ENCODE results near the gene MRPS18C. TPM values are rescaled to one million over a fixed set of nuclear protein-coding genes. Genes with fewer than 3 reads are reported as not detected.
"Not testable (repeated sequence)": the region's sequence is repeated elsewhere in the genome, so short reads cannot be mapped to it uniquely, and the experiment has no call there.

Gene MRPS18C
- total RNA-seq, 2 experiments from 2014 or later: 61.0 to 70.1 TPM

GRCh38 chr4:83473423-83473822, 17.6 kb downstream of the MRPS18C start:
- POLR2A ChIA-PET: no interaction called here
- Mint-ChIP-seq H3K36me3 (ENCODE audit: low read depth) (peaks cover 16% of the 10 kb centered on the region), H3K9me3 (no peaks in the 10 kb centered on the region), H3K27ac (no peak overlapping the region), H3K4me1 (peaks cover 4% of the 10 kb centered on the region), H3K27me3 (no peaks in the 10 kb centered on the region), H3K4me3 (no peak overlapping the region)
- CTCF ChIA-PET: no interaction called here
- no peak for DNase-seq

GRCh38 chr4:83473966-83474365, 18.1 kb downstream of the MRPS18C start:
- Mint-ChIP-seq H3K9me3 (no peaks in the 10 kb centered on the region), H3K4me1 (peaks cover 4% of the 10 kb centered on the region), H3K36me3 (ENCODE audit: low read depth) (peaks cover 15% of the 10 kb centered on the region), H3K27ac (no peak overlapping the region), H3K4me3 (no peak overlapping the region), H3K27me3 (no peaks in the 10 kb centered on the region)
- DNase-seq: no peak
- ChIA-PET POLR2A (no interaction called here), CTCF (interaction anchor here (0.7 kb wide), 1 partner anchor 319 kb away, joined by 3 read pairs; no protein-coding TSS in a partner anchor)

- Mint-ChIP-seq H3K27me3 (no peaks in the 10 kb centered on the region), H3K36me3 (ENCODE audit: low read depth) (peaks cover 4% of the 10 kb centered on the region), H3K4me1 (peaks cover 29% of the 10 kb centered on the region), H3K4me3 (peak within 1 kb of the TSS; percentile 97), H3K9me3 (no peaks in the 10 kb centered on the region), H3K27ac (peak within 1 kb of the TSS; percentile 95)
- CTCF ChIA-PET: interaction anchor here (1.1 to 1.6 kb wide), 2 partner anchors 16 to 59 kb away, joined by 4 read pairs; no protein-coding TSS in a partner anchor
- POLR2A ChIA-PET: interaction anchor here (0.6 kb wide), 1 partner anchor 170 kb away, joined by 3 read pairs; no protein-coding TSS in a partner anchor
- peak; percentile 95 for DNase-seq
Measured at GRCh38 chr4:83484500-83485461, 28.9 kb downstream of the MRPS18C start, which contains the start of gene ABRAXAS1. Gene ABRAXAS1, minus strand, starts transcription at chr4:83485100. Its CDS starts 28 bp downstream, at chr4:83485072.

GRCh38 chr4:83486457-83487129, 30.7 kb downstream of the MRPS18C start:
- ChIA-PET CTCF (interaction anchor here (0.6 to 1.6 kb wide), 2 partner anchors 14 to 18 kb away, joined by 3 to 4 read pairs; no protein-coding TSS in a partner anchor), POLR2A (no interaction called here)
- peaks cover 30% of the 10 kb centered on the region for H3K4me1 Mint-ChIP-seq
- H3K27ac Mint-ChIP-seq: no peak overlapping the region
- H3K9me3 Mint-ChIP-seq: no peaks in the 10 kb centered on the region
- H3K27me3 Mint-ChIP-seq: peaks cover 2% of the 10 kb centered on the region
- DNase-seq: no peak
- H3K4me3 Mint-ChIP-seq: no peak overlapping the region
- H3K36me3 Mint-ChIP-seq (ENCODE audit: low read depth): no peaks in the 10 kb centered on the region

- no peak overlapping the region for H3K27ac Mint-ChIP-seq
- CTCF ChIA-PET: interaction anchor here (1.1 kb wide), 1 partner anchor 11 kb away, joined by 4 read pairs; no protein-coding TSS in a partner anchor
- H3K27me3 Mint-ChIP-seq: peaks cover 2% of the 10 kb centered on the region
- no peak overlapping the region for H3K4me3 Mint-ChIP-seq
- POLR2A ChIA-PET: no interaction called here
- peaks cover 16% of the 10 kb centered on the region for H3K4me1 Mint-ChIP-seq
- no peaks in the 10 kb centered on the region for H3K9me3 Mint-ChIP-seq
- H3K36me3 Mint-ChIP-seq (ENCODE audit: low read depth): no peaks in the 10 kb centered on the region
- no peak for DNase-seq
Measured at GRCh38 chr4:83489711-83490326, 34.0 kb downstream of the MRPS18C start.

- Mint-ChIP-seq H3K4me3 (no peak overlapping the region), H3K27ac (no peak overlapping the region), H3K27me3 (peaks cover 2% of the 10 kb centered on the region), H3K4me1 (peaks cover 12% of the 10 kb centered on the region), H3K36me3 (ENCODE audit: low read depth) (no peaks in the 10 kb centered on the region), H3K9me3 (no peaks in the 10 kb centered on the region)
- ChIA-PET POLR2A (interaction anchor here (0.5 kb wide), 1 partner anchor 207 kb away, joined by 3 read pairs; the partner anchor contains the start of gene COQ2), CTCF (interaction anchor here (0.7 to 1.0 kb wide), 2 partner anchors 66 to 138 kb away, joined by 3 read pairs; no protein-coding TSS in a partner anchor)
- peak; percentile 33 for DNase-seq
Measured at GRCh38 chr4:83490876-83491450, 35.1 kb downstream of the MRPS18C start.

GRCh38 chr4:83496085-83496917, 40.4 kb downstream of the MRPS18C start:
- CTCF ChIA-PET: interaction anchor here (0.6 kb wide), 1 partner anchor 158 kb away, joined by 4 read pairs; no protein-coding TSS in a partner anchor
- DNase-seq: not testable (repeated sequence)

GRCh38 chr4:83498187-83498586, 42.3 kb downstream of the MRPS18C start:
- POLR2A ChIA-PET: no interaction called here
- Mint-ChIP-seq H3K9me3 (no peaks in the 10 kb centered on the region), H3K4me3 (no peak overlapping the region), H3K4me1 (no peaks in the 10 kb centered on the region), H3K27ac (no peak overlapping the region), H3K36me3 (ENCODE audit: low read depth) (no peaks in the 10 kb centered on the region), H3K27me3 (no peaks in the 10 kb centered on the region)
- CTCF ChIA-PET: interaction anchor here (1.0 to 4.1 kb wide), 3 partner anchors 12 to 38 kb away, joined by 3 to 34 read pairs (median 3); partner anchors contain the start of gene GPAT3
- DNase-seq: no peak

More at GRCh38 chr4:83496085-83496917, 40.4 kb downstream of the MRPS18C start:
- H3K4me3 Mint-ChIP-seq; H3K9me3 Mint-ChIP-seq; POLR2A ChIA-PET; H3K4me1 Mint-ChIP-seq; H3K27me3 Mint-ChIP-seq; H3K36me3 Mint-ChIP-seq (ENCODE audit: low read depth); H3K27ac Mint-ChIP-seq: not testable (repeated sequence)

- H3K27me3 Mint-ChIP-seq; POLR2A ChIA-PET; H3K36me3 Mint-ChIP-seq (ENCODE audit: low read depth); DNase-seq; H3K9me3 Mint-ChIP-seq; H3K4me3 Mint-ChIP-seq: not testable (repeated sequence)
- Mint-ChIP-seq H3K27ac (peak overlapping the region; percentile 19), H3K4me1 (peaks cover 11% of the 10 kb centered on the region)
- CTCF ChIA-PET: interaction anchor here (1.4 kb wide), 1 partner anchor 12 kb away, joined by 4 read pairs; no protein-coding TSS in a partner anchor
Measured at GRCh38 chr4:83501671-83502070, 45.8 kb downstream of the MRPS18C start.

- CTCF ChIA-PET: no interaction called here
- POLR2A ChIA-PET: no interaction called here
Measured at GRCh38 chr4:83503974-83504373, 48.1 kb downstream of the MRPS18C start.

GRCh38 chr4:83504503-83504902, 48.6 kb downstream of the MRPS18C start:
- ChIA-PET POLR2A (no interaction called here), CTCF (interaction anchor here (0.6 kb wide), 2 partner anchors 17 to 141 kb away, joined by 3 read pairs; no protein-coding TSS in a partner anchor)
- Mint-ChIP-seq H3K36me3 (ENCODE audit: low read depth) (peaks cover 4% of the 10 kb centered on the region), H3K27ac (peak overlapping the region; percentile 77), H3K4me3 (no peak overlapping the region), H3K9me3 (no peaks in the 10 kb centered on the region), H3K27me3 (no peaks in the 10 kb centered on the region), H3K4me1 (peaks cover 11% of the 10 kb centered on the region)
- DNase-seq: no peak

More at GRCh38 chr4:83503974-83504373, 48.1 kb downstream of the MRPS18C start:
- peak; percentile 33 for DNase-seq
- Mint-ChIP-seq H3K27ac (peak overlapping the region; percentile 77), H3K36me3 (ENCODE audit: low read depth) (peaks cover 4% of the 10 kb centered on the region), H3K4me1 (peaks cover 11% of the 10 kb centered on the region), H3K27me3 (no peaks in the 10 kb centered on the region), H3K4me3 (no peak overlapping the region), H3K9me3 (no peaks in the 10 kb centered on the region)

All from activated CD4-positive, alpha-beta T cell treated with anti-CD3 and anti-CD28 coated beads, Interleukin-2, amount 10 ng/mL, durations not matched to agents 7 days and 5 days (primary cell).